WTC11 (cell line): Measurements from ENCODE around the gene CLDN9. TPM values are rescaled to one million over a fixed set of nuclear protein-coding genes. Genes with fewer than 3 reads are reported as not detected.

ENCODE experiments used
- ATF3 ChIP-seq: sonication (generic); formaldehyde crosslinking; conservative IDR thresholded peaks from 2 replicates; pipeline ENCODE4 v1.8.1; 2022; ENCODE audit warnings: mild to moderate bottlenecking, missing genetic modification reagents
- CREM ChIP-seq: sonication (generic); formaldehyde crosslinking; IDR thresholded peaks from 2 replicates; pipeline ENCODE4 v1.8.1; 2022; ENCODE audit warnings: mild to moderate bottlenecking, missing genetic modification reagents, moderate library complexity
- E2F4 ChIP-seq: sonication (generic); formaldehyde crosslinking; IDR thresholded peaks from 2 replicates; pipeline ENCODE4 v1.8.1; 2022; ENCODE audit warnings: low read depth, mild to moderate bottlenecking, moderate library complexity, missing genetic modification reagents, borderline replicate concordance
- ELF4 ChIP-seq: sonication (generic); formaldehyde crosslinking; IDR thresholded peaks from 2 replicates; pipeline ENCODE4 v1.8.1; 2022; ENCODE audit warnings: low read depth, mild to moderate bottlenecking, moderate library complexity, missing genetic modification reagents
- EMX1 ChIP-seq: fragments of 250-450 bp; sonication (Bioruptor Pico); IDR thresholded peaks from 2 replicates; pipeline ENCODE4 v1.8.0; 2021; ENCODE audit warnings: mild to moderate bottlenecking
- FOXJ3 ChIP-seq: sonication (generic); formaldehyde crosslinking; IDR thresholded peaks from 2 replicates; pipeline ENCODE4 v1.9.0; 2021; ENCODE audit warnings: missing genetic modification reagents, mild to moderate bottlenecking, borderline replicate concordance
- FOXP4 ChIP-seq: sonication (generic); formaldehyde crosslinking; IDR thresholded peaks from 2 replicates; pipeline ENCODE4 v1.8.0; 2022; ENCODE audit warnings: mild to moderate bottlenecking, missing genetic modification reagents
- GRHL2 ChIP-seq: fragments of 250-450 bp; sonication (Bioruptor Pico); IDR thresholded peaks from 2 replicates; pipeline ENCODE4 v1.8.0; 2022; ENCODE audit warnings: mild to moderate bottlenecking, moderate library complexity; ENCODE audit not compliant: insufficient replicate concordance, severe bottlenecking
- IRF1 ChIP-seq: sonication (generic); formaldehyde crosslinking; IDR thresholded peaks from 2 replicates; pipeline ENCODE4 v1.8.0; 2023; ENCODE audit warnings: missing genetic modification reagents
- IRF2 ChIP-seq: sonication (generic); formaldehyde crosslinking; IDR thresholded peaks from 2 replicates; pipeline ENCODE4 v1.8.0; 2022; ENCODE audit warnings: low read depth, missing genetic modification reagents, borderline replicate concordance
- KAT7 ChIP-seq: sonication (generic); formaldehyde crosslinking; IDR thresholded peaks from 2 replicates; pipeline ENCODE4 v1.8.1; 2023; ENCODE audit warnings: missing genetic modification reagents, mild to moderate bottlenecking, borderline replicate concordance
- NFYB ChIP-seq: sonication (generic); formaldehyde crosslinking; conservative IDR thresholded peaks from 2 replicates; pipeline ENCODE4 v1.8.0; 2022; ENCODE audit warnings: low read depth, missing genetic modification reagents
- NR1H2 ChIP-seq: sonication (generic); formaldehyde crosslinking; IDR thresholded peaks from 2 replicates; pipeline ENCODE4 v1.9.0; 2021; ENCODE audit warnings: mild to moderate bottlenecking, moderate library complexity, missing genetic modification reagents
- TCF7 ChIP-seq: sonication (generic); formaldehyde crosslinking; IDR thresholded peaks from 2 replicates; pipeline ENCODE4 v1.8.0; 2022; ENCODE audit warnings: mild to moderate bottlenecking, low read depth, missing genetic modification reagents, moderate library complexity
- ZNF138 ChIP-seq: sonication (generic); formaldehyde crosslinking; conservative IDR thresholded peaks from 2 replicates; pipeline ENCODE4 v1.8.1; 2022; ENCODE audit warnings: mild to moderate bottlenecking, moderate library complexity, missing genetic modification reagents
- ZNF219 ChIP-seq: sonication (generic); formaldehyde crosslinking; IDR thresholded peaks from 2 replicates; pipeline ENCODE4 v1.8.0; 2023; ENCODE audit warnings: missing genetic modification reagents, mild to moderate bottlenecking, borderline replicate concordance
- ZNF281 ChIP-seq: sonication (generic); formaldehyde crosslinking; IDR thresholded peaks from 2 replicates; pipeline ENCODE4 v1.8.0; 2023; ENCODE audit warnings: mild to moderate bottlenecking, missing genetic modification reagents
- ZNF425 ChIP-seq: fragments of 250-450 bp; sonication (Bioruptor Pico); conservative IDR thresholded peaks from 2 replicates; pipeline ENCODE4 v1.9.0; 2021; ENCODE audit warnings: mild to moderate bottlenecking
- ZNF532 ChIP-seq: fragments of 250-450 bp; sonication (Bioruptor Pico); IDR thresholded peaks from 2 replicates; pipeline ENCODE4 v1.9.0; 2021; ENCODE audit warnings: mild to moderate bottlenecking, borderline replicate concordance
- ZNF671 ChIP-seq: fragments of 250-450 bp; sonication (Bioruptor Pico); IDR thresholded peaks from 2 replicates; pipeline ENCODE4 v1.8.0; 2021; ENCODE audit warnings: mild to moderate bottlenecking
- total RNA-seq: library from RNA; stranded (reverse); gene quantifications from 3 replicates; pipeline ENCODE4 v1.2.3, GENCODE V29; 2021
- TF ChIP-seq, protein P1 (sequence below): fragments of 250-450 bp; sonication (Bioruptor Pico); IDR thresholded peaks from 2 replicates; pipeline ENCODE4 v1.9.0; 2021; ENCODE audit warnings: mild to moderate bottlenecking
- TF ChIP-seq, protein P2 (sequence below): sonication (generic); formaldehyde crosslinking; IDR thresholded peaks from 2 replicates; pipeline ENCODE4 v1.8.0; 2022; ENCODE audit warnings: mild to moderate bottlenecking, missing genetic modification reagents

The CLDN9 gene
- total RNA-seq, 1 experiment from 2014 or later: 0.92 TPM

- TF ChIP-seq ZNF532 (CRISPR knock-in tag) (no peak), IRF2 (CRISPR knock-in tag) (no peak), FOXJ3 (no peak), ELF4 (CRISPR knock-in tag) (no peak), CREM (CRISPR knock-in tag) (no peak), NR1H2 (CRISPR knock-in tag) (no peak), E2F4 (CRISPR knock-in tag) (no peak), EMX1 (CRISPR knock-in tag) (peak; percentile 34; the same call in 1 of the 2 replicates), ZNF219 (no peak), IRF1 (no peak), TCF7 (CRISPR knock-in tag) (no peak), ZNF671 (CRISPR knock-in tag) (no peak), ZNF425 (CRISPR knock-in tag) (no peak), FOXP4 (CRISPR knock-in tag) (peak; percentile 59; the same call in 1 of the 2 replicates), ATF3 (CRISPR knock-in tag) (no peak), ZNF138 (CRISPR knock-in tag) (no peak), ZNF281 (CRISPR knock-in tag) (no peak), GRHL2 (CRISPR knock-in tag) (no peak), KAT7 (no peak), NFYB (CRISPR knock-in tag) (no peak)
- TF ChIP-seq, protein P1, sequence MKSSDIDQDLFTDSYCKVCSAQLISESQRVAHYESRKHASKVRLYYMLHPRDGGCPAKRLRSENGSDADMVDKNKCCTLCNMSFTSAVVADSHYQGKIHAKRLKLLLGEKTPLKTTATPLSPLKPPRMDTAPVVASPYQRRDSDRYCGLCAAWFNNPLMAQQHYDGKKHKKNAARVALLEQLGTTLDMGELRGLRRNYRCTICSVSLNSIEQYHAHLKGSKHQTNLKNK (CRISPR knock-in tag): no peak
- TF ChIP-seq, protein P2, sequence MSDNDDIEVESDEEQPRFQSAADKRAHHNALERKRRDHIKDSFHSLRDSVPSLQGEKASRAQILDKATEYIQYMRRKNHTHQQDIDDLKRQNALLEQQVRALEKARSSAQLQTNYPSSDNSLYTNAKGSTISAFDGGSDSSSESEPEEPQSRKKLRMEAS (CRISPR knock-in tag): 0 out of 2 replicates have a peak, but pooled peaks have one; percentile 27
Observed at GRCh38 chr16:2969545-2970521, 42.9 kb upstream of the CLDN9 start (continued).
